Activated gamma-delta T cell treated with anti-CD3 and anti-CD28 coated beads, Interleukin-2, amount 50 U/mL, for 16 hours (primary cell): ENCODE data around the gene XDH.

Experiments used
- DNase-seq: peaks from one replicate; pipeline ENCODE4 v3.0.0-alpha.2; 2020; ENCODE audit warnings: low read depth

Gene XDH

GRCh38 chr2:31365348-31365747 lies 49.2 kb downstream of the XDH start:
- no peak for DNase-seq

GRCh38 chr2:31363956-31364750 lies 50.4 kb downstream of the XDH start:
- DNase-seq, result no peak

GRCh38 chr2:31362581-31362980 lies 52.0 kb downstream of the XDH start:
- DNase-seq, result no peak

- DNase-seq, result no peak
Observed at GRCh38 chr2:31359229-31359628, 55.3 kb downstream of the XDH start.

- DNase-seq, result no peak
Observed at GRCh38 chr2:31354837-31355236, 59.7 kb downstream of the XDH start.

GRCh38 chr2:31353179-31353578 lies 61.4 kb downstream of the XDH start:
- DNase-seq, result no peak

DNA sequence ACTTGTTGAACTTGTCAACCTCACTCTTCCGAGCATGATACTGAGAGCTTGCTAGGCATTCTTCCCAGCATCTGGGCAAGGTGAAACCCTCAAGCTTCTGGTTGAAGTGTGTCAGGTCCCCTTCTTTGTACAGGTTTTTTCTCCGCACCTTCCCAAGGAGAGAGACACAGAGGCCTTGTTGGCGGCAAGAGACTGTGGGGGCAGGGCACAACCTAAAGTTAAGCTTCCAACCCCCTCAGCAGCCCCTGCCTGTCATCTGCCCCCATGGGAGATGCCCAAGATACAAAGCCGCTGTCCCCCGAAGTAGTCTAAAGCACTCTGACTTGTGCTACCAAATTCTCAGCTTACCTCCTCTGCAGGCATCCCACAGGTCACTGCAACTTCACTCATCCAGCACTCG lies 64.9 kb downstream of the XDH start:
- no peak for DNase-seq

DNA sequence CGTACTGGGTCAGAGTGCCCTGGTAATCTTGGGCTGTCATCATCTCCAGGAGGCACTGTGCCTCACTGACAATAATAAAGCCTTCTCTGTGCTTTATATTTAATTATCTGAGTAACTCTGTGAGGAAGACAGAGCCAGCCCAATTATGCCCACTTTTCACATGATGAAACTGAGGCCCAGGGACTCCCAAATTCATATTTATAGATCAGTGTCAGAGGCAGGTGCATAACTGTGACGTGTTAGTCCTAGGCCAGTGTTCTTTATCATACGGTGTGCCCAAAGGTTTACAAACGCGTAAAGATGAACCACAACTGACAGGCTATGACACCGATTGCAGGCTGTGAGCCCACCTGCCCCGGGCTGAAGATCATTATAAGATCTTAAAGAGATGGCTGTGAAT lies 65.4 kb downstream of the XDH start:
- no peak for DNase-seq

DNA sequence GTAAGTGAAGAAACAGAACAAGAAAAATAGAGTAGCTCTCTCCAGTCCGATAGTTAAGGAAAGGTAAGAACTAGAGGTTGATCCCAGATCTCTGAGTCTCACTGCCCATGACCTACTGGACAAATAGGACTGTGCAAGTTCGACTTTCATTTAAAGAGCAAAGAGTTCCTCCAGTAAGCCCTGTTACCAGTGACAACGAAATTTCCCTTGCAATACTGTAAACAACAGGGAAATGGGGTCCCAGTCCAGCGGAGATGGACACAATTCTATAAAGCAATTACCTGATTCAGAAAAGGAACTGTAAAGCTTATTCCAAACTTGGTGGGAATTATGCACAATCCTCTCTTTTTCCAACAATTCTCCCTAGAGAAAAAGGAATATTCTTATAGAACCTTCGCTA lies 65.9 kb downstream of the XDH start:
- no peak for DNase-seq

DNA sequence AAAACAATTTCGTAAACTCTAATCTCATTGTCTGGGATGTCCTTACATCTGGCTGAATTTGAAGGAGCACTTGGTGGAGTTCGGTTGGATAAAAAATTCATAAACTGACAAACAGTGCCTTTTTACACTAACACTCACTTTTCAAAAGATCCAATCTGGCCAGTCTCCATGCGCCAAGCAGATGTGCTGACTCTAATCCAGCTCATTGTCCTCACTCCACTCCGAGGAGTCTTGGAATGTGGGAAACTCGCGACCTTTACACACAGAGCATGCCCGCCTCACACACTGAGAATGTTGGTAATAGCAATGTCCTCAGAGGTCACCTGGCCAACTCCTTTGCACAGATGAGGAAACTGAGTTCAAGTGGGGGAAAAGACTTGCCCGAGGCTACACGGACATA lies 66.8 kb downstream of the XDH start:
- DNase-seq, result no peak

DNA sequence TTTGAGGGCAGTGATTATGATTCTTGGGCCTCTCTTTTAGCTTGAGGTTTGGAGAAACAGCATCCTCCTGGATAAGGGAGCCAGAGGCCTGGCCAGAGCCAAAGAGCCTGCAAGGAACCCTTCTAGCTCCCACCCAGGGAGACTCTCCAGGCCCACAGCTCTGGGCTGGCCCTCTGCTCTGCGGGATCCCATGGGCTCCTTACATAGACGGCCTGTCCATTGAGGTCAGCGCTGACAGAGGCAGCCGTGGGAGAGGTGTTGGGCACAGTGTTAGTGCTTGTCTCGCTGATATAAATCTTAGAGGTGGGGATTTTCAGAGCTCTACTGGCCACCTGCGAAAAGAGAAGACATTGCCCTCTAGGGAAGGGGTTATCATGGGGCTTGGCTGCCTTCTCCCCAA lies 67.2 kb downstream of the XDH start:
- DNase-seq, result no peak

DNA sequence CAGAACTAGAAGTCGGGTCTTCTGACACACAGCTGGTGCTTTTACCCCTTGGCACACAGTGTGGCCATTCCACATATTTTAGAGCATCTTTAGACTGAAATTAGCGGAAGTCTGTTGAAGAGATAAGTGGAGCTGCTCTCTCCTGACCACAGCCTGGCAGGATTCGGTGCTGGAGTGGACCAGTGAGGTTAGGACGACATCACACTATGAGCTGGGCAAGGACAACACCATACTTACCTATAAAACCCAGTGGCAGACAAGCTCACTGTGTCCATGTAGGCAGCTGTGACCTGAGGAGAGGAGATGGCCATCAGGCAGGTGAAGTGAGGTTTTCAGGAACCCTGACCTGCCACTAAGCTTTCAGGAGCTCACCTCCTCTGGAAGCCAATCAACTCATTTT lies 70.1 kb downstream of the XDH start:
- no peak for DNase-seq

- no peak for DNase-seq
Observed at GRCh38 chr2:31341351-31341750, 73.2 kb downstream of the XDH start.

DNA sequence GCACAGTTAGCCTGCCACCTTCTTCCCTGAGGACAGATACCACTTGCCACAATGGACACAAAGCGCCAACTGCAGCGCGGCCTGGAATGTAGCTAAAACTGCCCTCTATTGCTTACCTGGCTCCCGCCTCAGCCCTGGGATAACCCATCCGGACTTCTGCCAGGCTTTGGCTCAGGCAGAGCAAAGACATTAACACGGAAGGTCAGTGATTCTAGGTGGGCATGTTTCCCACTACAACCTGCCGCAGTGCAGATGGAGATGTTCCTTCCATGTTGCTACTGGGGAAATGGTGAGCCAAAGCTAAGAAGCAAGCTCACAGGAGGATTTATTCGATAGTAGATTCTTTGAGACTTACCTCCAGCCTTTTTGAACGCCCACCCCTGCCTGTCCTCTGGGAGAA lies 74.8 kb downstream of the XDH start:
- no peak for DNase-seq

- no peak for DNase-seq
Observed at GRCh38 chr2:31337860-31338259, 76.7 kb downstream of the XDH start.

- DNase-seq, result no peak
Observed at GRCh38 chr2:31337197-31337596, 77.3 kb downstream of the XDH start.

DNA sequence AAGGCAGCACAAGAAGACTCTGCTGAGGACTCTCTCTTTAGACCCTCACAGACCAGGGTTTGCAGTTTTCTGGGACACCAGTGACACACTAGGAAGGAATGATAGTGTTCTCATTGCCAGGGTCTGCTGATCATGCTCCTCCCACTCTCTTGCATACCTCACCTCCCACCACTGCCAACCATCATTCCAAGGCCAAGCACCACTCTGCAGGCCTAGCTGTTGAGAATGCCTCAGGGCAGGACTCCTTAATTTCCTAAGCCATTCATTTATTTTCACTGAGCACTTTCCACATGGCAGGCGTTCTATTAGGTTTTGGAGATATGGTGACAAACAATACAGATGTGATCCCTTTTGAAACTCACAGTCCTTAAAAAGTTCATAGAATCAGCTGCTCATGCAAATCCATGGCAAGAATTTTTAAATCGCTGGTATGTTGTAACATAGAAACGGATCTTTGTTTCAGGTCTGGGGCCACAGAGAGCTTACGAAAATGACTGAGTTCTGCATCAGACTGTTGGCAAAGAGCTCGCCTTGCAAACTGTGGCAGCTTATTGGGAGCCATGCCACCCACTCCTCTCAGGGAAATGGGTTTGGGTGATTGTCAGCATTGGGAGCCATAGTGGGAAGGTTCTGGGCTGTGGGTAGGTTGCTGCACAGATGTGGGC lies 78.5 kb downstream of the XDH start:
- DNase-seq, result no peak

DNA sequence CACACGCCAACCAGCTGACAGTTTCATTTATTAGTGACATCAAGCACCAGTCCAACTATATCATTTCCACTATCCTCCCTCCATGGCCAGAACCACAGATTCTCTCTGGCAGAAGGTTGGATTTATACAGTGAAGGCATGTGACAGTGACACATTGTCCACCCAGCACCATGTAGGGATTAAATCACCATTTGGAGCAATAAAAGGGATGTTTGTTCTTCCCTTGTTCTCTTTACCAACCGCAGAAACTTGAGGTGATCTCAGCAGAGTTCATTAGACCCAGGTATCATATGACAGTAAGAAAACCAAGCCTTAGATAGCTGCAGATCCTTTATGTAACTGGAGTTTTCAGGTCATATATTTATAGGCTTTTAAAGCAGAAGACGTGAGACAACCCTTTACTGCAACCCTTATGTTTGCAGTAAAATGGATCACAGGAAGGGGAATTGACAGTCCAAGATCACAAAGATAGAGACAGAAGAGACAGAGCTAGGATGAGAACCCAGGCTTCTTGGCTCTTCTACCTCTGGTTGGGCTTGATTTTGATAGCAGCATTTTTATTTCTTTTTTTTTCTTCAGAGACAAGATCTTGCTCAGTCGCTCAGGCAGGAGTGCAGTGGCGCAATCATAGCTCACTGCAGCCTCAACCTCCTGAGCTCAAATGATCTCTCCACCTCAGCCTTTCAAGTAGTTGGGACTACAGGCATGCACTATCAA lies 80.1 kb downstream of the XDH start:
- no peak for DNase-seq

- peak; percentile 55 for DNase-seq
Observed at GRCh38 chr2:31333527-31334183, 80.9 kb downstream of the XDH start.

- DNase-seq, result no peak
Observed at GRCh38 chr2:31333046-31333445, 81.5 kb downstream of the XDH start.

DNA sequence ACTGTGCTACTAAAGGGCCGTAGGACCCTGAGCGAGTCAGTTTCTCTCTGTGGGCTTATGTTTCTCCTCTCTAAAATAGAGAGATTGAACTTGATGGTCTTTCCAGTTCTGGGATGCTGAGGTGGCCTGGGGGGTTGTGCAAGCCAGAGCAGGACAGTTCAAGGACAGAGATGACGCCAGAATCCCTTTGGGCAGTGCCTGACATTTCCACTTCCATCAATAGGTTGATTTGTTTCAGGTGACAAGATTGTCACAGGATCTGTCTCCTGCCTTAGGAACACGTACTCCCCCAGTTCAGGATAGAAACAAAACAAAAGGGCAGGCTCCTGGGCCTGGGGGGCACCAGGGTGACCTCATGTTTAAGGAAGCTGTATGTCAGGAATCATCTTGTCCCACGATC lies 82.0 kb downstream of the XDH start:
- no peak for DNase-seq

- DNase-seq, result no peak
Observed at GRCh38 chr2:31331156-31331555, 83.4 kb downstream of the XDH start.
